BJ (cell line): ENCODE data around the gene FUNDC2. TPM values are rescaled to one million over a fixed set of nuclear protein-coding genes. Genes with fewer than 3 reads are reported as not detected.

Source experiments
- CTCF ChIA-PET: fragments of 350-600 bp; formaldehyde crosslinking; extraction: SDS; loops from one replicate; lab custom pipeline; 2021; ENCODE audit warnings: antibody characterized with exemption, inconsistent platforms; lab: Yijun Ruan, JAX
- POLR2A ChIA-PET: fragments of 300-600 bp; sonication (Branson Sonifier 250); formaldehyde crosslinking; extraction: SDS; loops from one replicate; lab custom pipeline; 2021; ENCODE audit warnings: antibody characterized with exemption; lab: Charles Lee
- DNase-seq: peaks from one replicate; pipeline ENCODE4 v3.0.0-alpha.2; 2011; ENCODE audit warnings: low read depth
- H3K27me3 ChIP-seq: 2 replicates; pipeline ENCODE4 v1.6.0; 2011; ENCODE audit warnings: low read length; ENCODE audit not compliant: control insufficient read depth, insufficient read depth
- H3K36me3 ChIP-seq: 2 replicates; pipeline ENCODE4 v1.5.1; 2011; ENCODE audit warnings: low read length; ENCODE audit not compliant: control insufficient read depth, insufficient read depth
- H3K4me3 ChIP-seq: 2 replicates; pipeline ENCODE4 v1.5.1; 2011; ENCODE audit warnings: low read depth, mild to moderate bottlenecking, control low read depth, low read length
- CTCF ChIP-seq: IDR thresholded peaks from 2 replicates; pipeline ENCODE4 v1.5.1; 2011; ENCODE audit warnings: low read depth, mild to moderate bottlenecking, control low read depth, inconsistent platforms, low read length, moderate library complexity; ENCODE audit not compliant: insufficient read depth
- polyA plus RNA-seq: library from polyadenylated mRNA; depleted of rRNA; stranded (reverse); fragments of >200 nt; gene quantifications from 2 replicates; pipeline ENCODE4 v1.2.3, GENCODE V29; 2011

The FUNDC2 gene
- polyA plus RNA-seq, 1 experiment: 65.2 TPM

GRCh38 chrX:155070663-155070974 is 44.0 kb downstream of the FUNDC2 start:
- TF ChIP-seq CTCF: no peak
- CTCF ChIA-PET: no interaction called here
- no peaks in the 10 kb centered on the region for H3K36me3 ChIP-seq
- POLR2A ChIA-PET: no interaction called here
- H3K4me3 ChIP-seq: peak overlapping the region; percentile 53
- no peak for DNase-seq
- no peaks in the 10 kb centered on the region for H3K27me3 ChIP-seq

- CTCF ChIA-PET: interaction anchor here (1.2 kb wide), 1 partner anchor 23 kb away, joined by 4 read pairs; no protein-coding TSS in a partner anchor
- no peak for DNase-seq
- H3K4me3 ChIP-seq: peak within 1 kb of the TSS; percentile 71
- H3K36me3 ChIP-seq: no peaks in the 10 kb centered on the region
- no peaks in the 10 kb centered on the region for H3K27me3 ChIP-seq
- TF ChIP-seq CTCF: no peak
- POLR2A ChIA-PET: no interaction called here
These were observed 44.5 kb downstream of the FUNDC2 start, which contains the start of the genes BRCC3, CMC4 and MTCP1 for GRCh38 chrX:155070975-155071693. BRCC3 (plus strand) TSS chrX:155071508; CDS start chrX:155071528, 20 bp downstream. CMC4 (minus strand) TSS chrX:155071136; CDS start chrX:155064023, 7,113 bp downstream. MTCP1 (minus strand) TSS chrX:155071136; CDS start chrX:155066010, 5,126 bp downstream.

- ChIA-PET CTCF (interaction anchor here (1.2 kb wide), 1 partner anchor 23 kb away, joined by 4 read pairs; no protein-coding TSS in a partner anchor), POLR2A (no interaction called here)
- H3K4me3 ChIP-seq: peak overlapping the region; percentile 71
- no peak for DNase-seq
- no peaks in the 10 kb centered on the region for H3K36me3 ChIP-seq
- H3K27me3 ChIP-seq: no peaks in the 10 kb centered on the region
- no peak for TF ChIP-seq CTCF
These were observed 45.1 kb downstream of the FUNDC2 start for GRCh38 chrX:155071694-155072280.

GRCh38 chrX:155086202-155086840 is 59.7 kb downstream of the FUNDC2 start:
- peak; percentile 51 for TF ChIP-seq CTCF
- POLR2A ChIA-PET: no interaction called here
- Histone ChIP-seq H3K27me3 (no peaks in the 10 kb centered on the region), H3K4me3 (no peak overlapping the region), H3K36me3 (no peaks in the 10 kb centered on the region; the same call in none of the 2 replicates)
- no peak for DNase-seq
- CTCF ChIA-PET: interaction anchor here (0.6 to 1.7 kb wide), 5 partner anchors 22 to 169 kb away, joined by 3 to 7 read pairs (median 4); no protein-coding TSS in a partner anchor
